ENCODE measurements around the gene DPH2.

DNA sequence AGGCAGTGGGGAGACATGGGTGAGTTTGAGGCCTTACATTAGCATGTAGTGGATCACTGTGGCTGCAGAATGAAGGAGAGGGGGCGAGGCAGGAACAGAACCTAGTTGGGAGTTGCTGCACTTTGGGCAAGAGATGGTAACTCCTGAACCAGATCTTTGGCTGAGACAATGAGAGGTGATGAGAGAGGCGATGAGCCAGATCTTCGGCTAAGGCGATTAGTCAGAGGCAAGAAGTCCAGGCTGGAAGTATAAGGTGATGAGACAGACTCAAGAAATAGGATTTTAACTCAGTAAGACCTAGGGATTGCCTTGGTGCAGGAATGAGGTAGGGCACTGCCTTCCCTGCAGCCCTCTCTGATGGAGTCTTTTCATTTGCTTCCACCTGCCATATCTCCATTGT is 45.3 kb upstream of the DPH2 start:
- TF ChIP-seq GATA2 (IDR thresholded peaks at IDR 0.05; ENCODE audit: low read depth, low read length): no peak
- no peak for TF ChIP-seq GATA3 (IDR thresholded peaks at IDR 0.05; ENCODE audit: low read depth, low read length)
